GM23248 (cell line): ENCODE measurements around the gene RALBP1.

Experiments used
- EZH2 ChIP-seq: fragments of 200-600 bp; sonication (generic); IDR thresholded peaks from 2 replicates; pipeline ENCODE4 v1.6.1; 2018; ENCODE audit warnings: antibody characterized with exemption, mild to moderate bottlenecking; ENCODE audit not compliant: insufficient read depth, poor library complexity, severe bottlenecking
- EZH2phosphoT487 ChIP-seq: fragments of 200-600 bp; sonication (generic); IDR thresholded peaks from 2 replicates; pipeline ENCODE4 v1.6.1; 2018; ENCODE audit warnings: antibody characterized with exemption, moderate library complexity, mild to moderate bottlenecking, low read depth; ENCODE audit not compliant: insufficient read depth

DNA sequence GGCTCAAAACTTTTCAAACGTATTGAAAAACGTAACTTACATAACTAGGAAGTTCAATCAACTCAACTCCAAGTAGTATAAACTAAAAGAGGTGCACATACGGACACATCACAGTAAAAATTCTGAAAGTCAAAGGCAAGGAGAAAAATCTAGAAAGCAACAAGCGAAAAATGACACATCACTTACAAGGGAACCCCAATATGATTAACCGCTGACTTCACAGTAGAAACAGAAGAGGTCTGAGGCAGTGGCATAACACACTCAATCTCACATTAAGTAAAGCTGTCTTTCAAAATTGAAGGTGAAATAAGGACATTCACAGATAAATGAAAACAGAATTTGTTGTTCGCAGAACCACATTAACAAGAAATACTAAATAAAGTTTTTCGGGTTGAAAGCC is 106.4 kb downstream of the RALBP1 start:
- TF ChIP-seq EZH2phosphoT487, result no peak
- no peak for TF ChIP-seq EZH2
